Lung (tissue), 12 donors: Measurements from ENCODE around the gene SMTNL1. TPM values are rescaled to one million over a fixed set of nuclear protein-coding genes. Genes with fewer than 3 reads are reported as not detected.
A peak's percentile ranks its signal among the peaks of the same experiment; 100 is the strongest.

Experiments used
- ATAC-seq: fragments of 200-7000 bp; cut with Tn5 transposase; one replicate; pipeline ENCODE4 v1.9.1; 2020; ENCODE audit warnings: moderate number of reproducible peaks; ENCODE audit not compliant: insufficient read depth, low FRiP score
- DNase-seq, 3 donors: peaks; one replicate each; pipeline ENCODE4 v3.0.0-alpha.2; 2013 to 2017
- H3K27ac ChIP-seq, 2 donors: one replicate each; pipeline ENCODE4 v1.5.1; 2013; ENCODE audit warnings: mild to moderate bottlenecking in 2 of 2, moderate library complexity in 2 of 2, control low read depth in 1 of 2, inconsistent platforms in 1 of 2, low read depth in 1 of 2, low read length in 1 of 2
- H3K27me3 ChIP-seq, 3 donors: one replicate each; pipeline ENCODE4 v1.5.1; 2013; ENCODE audit warnings: low read length in 2 of 3; ENCODE audit not compliant: control insufficient read depth in 3 of 3, insufficient read depth in 3 of 3
- H3K36me3 ChIP-seq, 4 donors: one replicate each; pipeline ENCODE4 v1.5.1; 2013; ENCODE audit warnings: low read length in 4 of 4, mild to moderate bottlenecking in 1 of 4, moderate library complexity in 1 of 4; ENCODE audit not compliant: control insufficient read depth in 4 of 4, insufficient read depth in 4 of 4
- H3K4me1 ChIP-seq, 5 donors: one replicate each; pipeline ENCODE4 v1.5.1; 2013; ENCODE audit warnings: low read length in 5 of 5, mild to moderate bottlenecking in 2 of 5, moderate library complexity in 1 of 5; ENCODE audit not compliant: control insufficient read depth in 5 of 5, insufficient read depth in 5 of 5
- H3K4me3 ChIP-seq: one replicate; pipeline ENCODE4 v1.5.1; 2013; ENCODE audit warnings: mild to moderate bottlenecking, control low read depth, moderate library complexity
- H3K9ac ChIP-seq, 2 donors: one replicate each; pipeline ENCODE4 v1.5.1; 2013; ENCODE audit warnings: low read length in 2 of 2, control low read depth in 1 of 2; ENCODE audit not compliant: insufficient read depth in 1 of 2
- H3K9me3 ChIP-seq, 4 donors: one replicate each; pipeline ENCODE4 v1.5.1; 2013; ENCODE audit warnings: low read length in 3 of 4, mild to moderate bottlenecking in 1 of 4, moderate library complexity in 1 of 4; ENCODE audit not compliant: control insufficient read depth in 4 of 4, insufficient read depth in 3 of 4
- WGBS, 2 donors: extraction: QIAGEN DNeasy Blood & Tissue Kit; methylation state at CpG; one replicate each; pipeline ENCODE4 v1.1.7; 2013; 5-methylcytosine and 5-hydroxymethylcytosine counted together
- polyA plus RNA-seq, 2 donors: library from polyadenylated mRNA; stranded (reverse); fragments of 200-250 nt; gene quantifications; one replicate each; pipeline ENCODE4 v1.2.1, GENCODE V29; 2013
- total RNA-seq, 2 donors: library from RNA; depleted of rRNA in 1 of 2; stranded (reverse); fragments of >200 nt in 1 of 2; gene quantifications; one replicate each; pipeline ENCODE4 v1.2.1, GENCODE V29; 2014 to 2021
- TF ChIP-seq, protein P1 (sequence below): IDR thresholded peaks from 2 replicates; pipeline ENCODE4 v1.5.1; 2012; ENCODE audit warnings: mild to moderate bottlenecking; ENCODE audit errors: control extremely low read depth, extremely low read depth
- donor health status: control.
- donor health status: control.
- donor health status: Bipolar disorder and iron deficiency.
- donor health status: healthy.
- donor health status: DM: yes; HTN: yes; CAD: no.

The SMTNL1 gene
- total and polyA plus RNA-seq, 4 donors: not detected

DNA sequence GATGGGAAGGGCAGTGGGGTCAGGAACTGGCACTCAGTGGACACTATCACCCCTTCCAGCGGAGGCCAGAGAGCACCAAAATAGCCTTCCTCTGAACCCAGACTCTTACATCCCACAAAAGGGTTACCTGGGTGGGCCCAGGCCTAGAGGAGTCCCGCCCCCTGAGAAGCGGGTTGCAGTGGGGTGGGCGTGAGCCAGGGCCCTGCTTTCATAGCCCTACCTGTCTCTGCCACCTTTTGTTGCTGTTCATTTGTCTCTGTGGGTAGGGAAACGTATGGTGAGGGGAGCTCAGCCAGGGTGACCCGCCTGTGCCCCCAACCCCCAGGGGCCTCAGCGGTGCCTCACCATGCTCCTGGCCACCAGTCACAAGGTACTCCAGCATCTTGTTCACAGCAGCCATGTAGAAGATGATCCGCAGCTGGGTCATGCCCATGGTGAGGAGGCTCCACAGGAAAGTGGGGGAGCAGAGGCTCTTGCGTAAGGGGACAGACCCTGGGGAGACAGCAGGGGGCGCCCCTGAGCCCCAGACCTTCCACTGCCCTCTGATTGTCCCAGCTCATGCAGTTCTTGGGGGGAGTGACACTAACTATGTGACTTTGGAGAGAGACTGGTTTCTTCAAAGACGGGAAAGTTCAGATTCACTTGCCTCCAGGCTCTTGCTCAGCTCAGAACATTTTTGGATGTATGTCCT, 45.9 kb upstream of the SMTNL1 start:
- H3K9ac ChIP-seq: no peak overlapping the region
- no peak overlapping the region for H3K4me3 ChIP-seq
- H3K27me3 ChIP-seq: no peaks in the 10 kb centered on the region
- TF ChIP-seq, protein P1, sequence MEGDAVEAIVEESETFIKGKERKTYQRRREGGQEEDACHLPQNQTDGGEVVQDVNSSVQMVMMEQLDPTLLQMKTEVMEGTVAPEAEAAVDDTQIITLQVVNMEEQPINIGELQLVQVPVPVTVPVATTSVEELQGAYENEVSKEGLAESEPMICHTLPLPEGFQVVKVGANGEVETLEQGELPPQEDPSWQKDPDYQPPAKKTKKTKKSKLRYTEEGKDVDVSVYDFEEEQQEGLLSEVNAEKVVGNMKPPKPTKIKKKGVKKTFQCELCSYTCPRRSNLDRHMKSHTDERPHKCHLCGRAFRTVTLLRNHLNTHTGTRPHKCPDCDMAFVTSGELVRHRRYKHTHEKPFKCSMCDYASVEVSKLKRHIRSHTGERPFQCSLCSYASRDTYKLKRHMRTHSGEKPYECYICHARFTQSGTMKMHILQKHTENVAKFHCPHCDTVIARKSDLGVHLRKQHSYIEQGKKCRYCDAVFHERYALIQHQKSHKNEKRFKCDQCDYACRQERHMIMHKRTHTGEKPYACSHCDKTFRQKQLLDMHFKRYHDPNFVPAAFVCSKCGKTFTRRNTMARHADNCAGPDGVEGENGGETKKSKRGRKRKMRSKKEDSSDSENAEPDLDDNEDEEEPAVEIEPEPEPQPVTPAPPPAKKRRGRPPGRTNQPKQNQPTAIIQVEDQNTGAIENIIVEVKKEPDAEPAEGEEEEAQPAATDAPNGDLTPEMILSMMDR: no peak
- H3K36me3 ChIP-seq: peaks cover 0 to 28% (median 9%) of the 10 kb centered on the region in 4 donors
- DNase-seq (no peak), ATAC-seq (peak; percentile 37)
- no peak overlapping the region for H3K27ac ChIP-seq
- H3K9me3 ChIP-seq: no peaks in the 10 kb centered on the region
- H3K4me1 ChIP-seq: no peaks in the 10 kb centered on the region
- WGBS, 2 donors: 81 to 83% methylated on average over 11 of the region's 11 CpGs

DNA sequence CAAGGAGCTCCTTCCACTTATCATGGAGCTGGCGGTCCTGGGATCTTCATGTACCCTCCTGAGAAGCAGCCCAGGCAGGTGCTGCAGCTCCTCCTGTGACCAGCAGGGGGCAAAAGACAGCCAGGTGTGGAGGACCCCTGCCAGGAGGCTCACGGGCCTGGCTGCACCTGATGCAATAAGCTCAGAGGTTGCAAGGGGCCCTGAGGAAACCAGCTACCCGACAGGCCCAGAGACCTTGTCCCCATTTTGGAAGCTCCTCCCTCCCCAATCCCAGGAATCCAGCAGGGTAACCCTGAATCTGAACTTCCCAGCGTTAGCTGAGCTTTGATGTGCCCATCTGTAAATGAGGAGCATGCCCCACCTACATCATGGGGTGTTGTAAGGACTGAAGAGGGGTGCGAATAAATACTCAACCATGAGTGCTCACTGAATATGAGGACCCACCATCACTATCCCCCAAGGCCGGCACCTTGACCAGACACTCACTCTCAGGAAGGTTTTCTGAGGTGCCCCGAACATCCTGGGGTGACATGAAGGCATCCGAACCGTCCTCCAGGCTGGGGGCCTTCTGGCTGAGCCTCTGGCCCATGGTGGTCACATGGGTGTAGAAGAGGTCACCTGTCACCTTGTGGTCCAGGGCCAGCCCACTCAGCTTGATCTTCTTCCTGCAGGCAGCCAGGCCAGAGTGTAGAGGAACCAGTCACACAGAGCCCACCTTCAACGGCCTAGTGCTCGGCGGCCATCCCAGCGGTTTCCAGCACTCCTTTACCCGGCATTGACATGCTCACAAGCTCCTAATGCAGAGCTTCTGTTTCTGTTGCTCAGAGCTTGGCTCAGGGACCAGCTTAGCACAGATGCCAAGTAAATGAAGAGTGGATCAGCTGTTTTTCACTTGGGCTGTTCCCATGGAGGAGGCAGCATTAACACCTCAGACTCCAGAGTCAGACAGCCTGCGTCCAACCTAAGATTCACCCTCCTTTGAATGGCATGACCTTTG, 43.6 kb upstream of the SMTNL1 start:
- Histone ChIP-seq H3K9ac (no peak overlapping the region), H3K36me3 (peaks cover 0 to 15% (median 9%) of the 10 kb centered on the region in 4 donors), H3K27me3 (no peaks in the 10 kb centered on the region), H3K4me1 (peaks cover 0 to 6% (median 0%) of the 10 kb centered on the region in 5 donors), H3K4me3 (no peak overlapping the region), H3K27ac (no peak overlapping the region), H3K9me3 (no peaks in the 10 kb centered on the region)
- TF ChIP-seq, protein P1: peak; percentile 60
- ATAC-seq: peak; percentile 61
- WGBS, 2 donors: 73 to 75% methylated on average over 15 of the region's 15 CpGs
- DNase-seq: peak in 2 of 3 donors; percentile 52 to 68

DNA sequence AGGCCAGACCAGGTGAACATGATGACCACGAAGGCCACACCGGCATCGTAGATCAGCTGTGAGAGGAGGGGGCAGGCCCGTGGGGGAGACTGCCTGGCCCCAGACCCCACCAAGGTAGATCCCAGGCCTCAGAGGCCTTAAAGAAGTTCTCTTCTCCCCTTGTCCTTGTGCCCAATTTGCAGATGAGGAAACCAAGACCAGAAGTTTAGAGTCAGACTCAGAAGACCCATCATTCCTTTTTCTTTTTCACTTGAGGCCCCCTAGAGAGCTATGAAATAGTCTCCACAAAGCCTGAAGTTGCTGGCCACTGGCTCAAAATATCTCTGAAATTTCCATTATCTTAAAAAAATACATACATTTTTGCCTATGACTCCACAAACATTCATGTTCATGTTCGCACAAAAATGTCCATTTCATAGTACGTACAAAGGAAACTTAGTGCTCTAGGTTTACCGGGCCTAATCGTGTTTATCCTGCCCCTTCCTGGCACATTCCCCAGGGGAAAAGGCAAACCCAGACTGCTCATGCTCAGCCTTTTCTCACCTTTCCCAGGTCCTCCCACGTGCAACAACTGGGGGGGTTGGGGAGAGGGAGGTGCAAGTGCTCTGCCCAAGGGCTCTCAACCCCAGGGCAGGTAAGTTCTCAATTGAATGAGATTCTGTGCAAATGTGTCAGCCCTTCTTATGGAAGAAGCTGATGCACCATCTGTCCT, 41.1 kb upstream of the SMTNL1 start:
- H3K27ac ChIP-seq: no peak overlapping the region
- no peak for DNase-seq
- WGBS, 2 donors: 84 to 86% methylated on average over 9 of the region's 9 CpGs
- ATAC-seq: no peak
- H3K4me1 ChIP-seq: peaks cover 4 to 22% (median 7%) of the 10 kb centered on the region in 5 donors
- no peaks in the 10 kb centered on the region for H3K27me3 ChIP-seq
- no peak overlapping the region for H3K4me3 ChIP-seq
- H3K36me3 ChIP-seq: peaks cover 0 to 8% (median 4%) of the 10 kb centered on the region in 4 donors
- TF ChIP-seq, protein P1: no peak
- no peaks in the 10 kb centered on the region for H3K9me3 ChIP-seq
- no peak overlapping the region for H3K9ac ChIP-seq
